Kidney (tissue), 14 donors: ENCODE data around the gene SFTPB. TPM values are rescaled to one million over a fixed set of nuclear protein-coding genes. Genes with fewer than 3 reads are reported as not detected.
"Not testable (repeated sequence)": the region's sequence is repeated elsewhere in the genome, so short reads cannot be mapped to it uniquely, and the experiment has no call there.

Experiments
- DNase-seq, 5 donors: peaks; one replicate each; pipeline ENCODE4 v3.0.0-alpha.2; 2013 to 2020
- FAIRE-seq: peaks from 2 replicates; lab custom pipeline; 2012; peaks lifted over from hg19 to GRCh38; lab: Jason Lieb, UNC
- H3K27ac ChIP-seq, 2 donors: one replicate each; pipeline ENCODE4 v1.7.0; 2013; ENCODE audit warnings: low read depth in 2 of 2, low read length in 2 of 2, inconsistent platforms in 1 of 2
- H3K27me3 ChIP-seq: one replicate; pipeline ENCODE4 v1.7.1; 2013; ENCODE audit warnings: low read length, inconsistent platforms; ENCODE audit not compliant: control insufficient read depth, insufficient read depth
- H3K36me3 ChIP-seq, 3 donors: one replicate each; pipeline versions ENCODE4 v1.7.0 to v1.7.1; 2013; ENCODE audit warnings: low read length in 3 of 3, control low read depth in 1 of 3, inconsistent platforms in 1 of 3; ENCODE audit not compliant: insufficient read depth in 3 of 3, control insufficient read depth in 2 of 3
- H3K4me1 ChIP-seq, 3 donors: one replicate each; pipeline versions ENCODE4 v1.7.0 to v1.7.1; 2013; ENCODE audit warnings: low read length in 3 of 3, inconsistent platforms in 1 of 3, low read depth in 1 of 3; ENCODE audit not compliant: control insufficient read depth in 2 of 3, insufficient read depth in 2 of 3
- H3K4me3 ChIP-seq, 3 donors: one replicate each; pipeline versions ENCODE4 v1.7.0 to v1.8.1; 2013; ENCODE audit warnings: low read length in 3 of 3, control low read depth in 1 of 3, inconsistent platforms in 1 of 3
- H3K9ac ChIP-seq, 3 donors: one replicate each; pipeline versions ENCODE4 v1.7.0 to v1.7.1; 2013; ENCODE audit warnings: low read length in 3 of 3, control low read depth in 1 of 3, inconsistent platforms in 1 of 3
- H3K9me3 ChIP-seq, 3 donors: one replicate each; pipeline versions ENCODE4 v1.7.0 to v1.7.1; 2013; ENCODE audit warnings: low read length in 3 of 3, control low read depth in 1 of 3, inconsistent platforms in 1 of 3; ENCODE audit not compliant: control insufficient read depth in 2 of 3, insufficient read depth in 1 of 3
- CTCF ChIP-seq: IDR thresholded peaks from 3 replicates; pipeline ENCODE4 v1.5.1; 2012; ENCODE audit warnings: mild to moderate bottlenecking, moderate library complexity, borderline replicate concordance; ENCODE audit not compliant: insufficient read depth; ENCODE audit errors: extremely low read depth
- intact Hi-C: fragments of 100-400 bp; cut with DNase I; formaldehyde crosslinking; loops from one replicate; pipeline ENCODE4 v1.11.1; 2022
- polyA plus RNA-seq: library from polyadenylated mRNA; stranded (reverse); fragments of 350-450 nt; fragmentation: Illumina TruSeq; extraction: RNeasy Lipid Tissue Mini Kit (QIAGEN cat#74804); gene quantifications from one replicate; pipeline ENCODE4 v1.2.3, GENCODE V29; 2014; ENCODE audit warnings: low read depth, low replicate concordance; ENCODE audit not compliant: insufficient read depth
- total RNA-seq: library from RNA; stranded (reverse); fragmentation: NEBNext Ultra II Directional; extraction: Animal tissue kit (Norgen Biotek cat#: 25700); gene quantifications from one replicate; pipeline ENCODE4 v1.2.1, GENCODE V29; 2021
- donor health status: control.
- donor health status: control.
- donor health status: control.
- donor health status: control.
- donor health status: control.
- donor health status: DM: yes; HTN: yes; CAD: no.
- donor health status: Normal renal cell carcinoma (clear cell type).

SFTPB gene
- total and polyA plus RNA-seq, 2 donors from 2014 or later: 0.92 to 1.3 TPM

GRCh38 chr2:85673716-85674375, 5.8 kb upstream of the SFTPB start:
- no peak for FAIRE-seq
- Histone ChIP-seq H3K27ac (no peak overlapping the region), H3K36me3 (no peaks in the 10 kb centered on the region), H3K9me3 (no peaks in the 10 kb centered on the region), H3K27me3 (no peaks in the 10 kb centered on the region), H3K9ac (no peak overlapping the region), H3K4me3 (no peak overlapping the region), H3K4me1 (peaks cover 0 to 3% (median 2%) of the 10 kb centered on the region in 3 donors)
- no peak for DNase-seq
- intact Hi-C loops: no loop called here
- TF ChIP-seq CTCF: no peak

- TF ChIP-seq CTCF: no peak
- no peak for DNase-seq
Measured at GRCh38 chr2:85672456-85672855, 4.5 kb upstream of the SFTPB start.

GRCh38 chr2:85670416-85670815, 2.4 kb upstream of the SFTPB start:
- H3K4me1 ChIP-seq, DNase-seq, H3K36me3 ChIP-seq, H3K4me3 ChIP-seq, H3K27ac ChIP-seq, H3K9ac ChIP-seq, intact Hi-C loops, H3K9me3 ChIP-seq, H3K27me3 ChIP-seq, FAIRE-seq: not testable (repeated sequence)

More at GRCh38 chr2:85672456-85672855, 4.5 kb upstream of the SFTPB start:
- H3K9me3 ChIP-seq: no peaks in the 10 kb centered on the region
- H3K4me3 ChIP-seq: no peak overlapping the region
- no peak overlapping the region for H3K9ac ChIP-seq
- no peak overlapping the region for H3K27ac ChIP-seq
- H3K36me3 ChIP-seq: no peaks in the 10 kb centered on the region
- intact Hi-C loops: no loop called here
- no peaks in the 10 kb centered on the region for H3K4me1 ChIP-seq
- no peaks in the 10 kb centered on the region for H3K27me3 ChIP-seq
- FAIRE-seq: no peak

GRCh38 chr2:85669549-85669948, 1.6 kb upstream of the SFTPB start:
- FAIRE-seq (no peak), DNase-seq (no peak)
- TF ChIP-seq CTCF: no peak
- H3K4me1 ChIP-seq: no peaks in the 10 kb centered on the region
- no peak overlapping the region for H3K4me3 ChIP-seq
- H3K9ac ChIP-seq: no peak overlapping the region
- intact Hi-C loops: no loop called here
- H3K27me3 ChIP-seq: no peaks in the 10 kb centered on the region
- H3K36me3 ChIP-seq: no peaks in the 10 kb centered on the region
- H3K9me3 ChIP-seq: no peaks in the 10 kb centered on the region
- H3K27ac ChIP-seq: no peak overlapping the region
